PC-9 (cell line): ENCODE data around the gene NLN.

ENCODE experiments used
- CTCF ChIP-seq: fragments of 200-600 bp; sonication (generic); conservative IDR thresholded peaks from 2 replicates; pipeline ENCODE4 v1.6.1; 2017; ENCODE audit warnings: mixed run types, antibody characterized with exemption, mild to moderate bottlenecking, moderate library complexity
- EZH2 ChIP-seq: fragments of 200-600 bp; sonication (generic); IDR thresholded peaks from 2 replicates; pipeline ENCODE4 v1.8.0; 2017; ENCODE audit warnings: antibody characterized with exemption, low read depth

- no peak for TF ChIP-seq CTCF
- TF ChIP-seq EZH2: no peak
These were observed 31.2 kb downstream of the NLN start for GRCh38 chr5:65753189-65753588.
